Small intestine (tissue), 7 donors: ENCODE measurements around the gene SLC37A3. TPM values are rescaled to one million over a fixed set of nuclear protein-coding genes. Genes with fewer than 3 reads are reported as not detected.

ENCODE experiments used
- DNase-seq, 2 donors: peaks; one replicate each; pipeline versions ENCODE4 v3.0.0 to v3.0.0-alpha.2; 2013
- FAIRE-seq: peaks from 2 replicates; lab custom pipeline; 2012; peaks lifted over from hg19 to GRCh38; lab: Jason Lieb, UNC
- H3K27ac ChIP-seq, 3 donors: one replicate each; pipeline ENCODE4 v1.5.1; 2013; ENCODE audit warnings: low read length in 2 of 3, mild to moderate bottlenecking in 2 of 3, control low read depth in 1 of 3, inconsistent platforms in 1 of 3, low read depth in 1 of 3, moderate library complexity in 1 of 3
- H3K27me3 ChIP-seq, 3 donors: one replicate each; pipeline ENCODE4 v1.6.1; 2013; ENCODE audit warnings: low read length in 3 of 3, inconsistent platforms in 1 of 3; ENCODE audit not compliant: control insufficient read depth in 3 of 3, insufficient read depth in 3 of 3
- H3K36me3 ChIP-seq, 3 donors: one replicate each; pipeline ENCODE4 v1.6.1; 2013; ENCODE audit warnings: low read length in 3 of 3, inconsistent platforms in 1 of 3, low read depth in 1 of 3, mild to moderate bottlenecking in 1 of 3, moderate library complexity in 1 of 3; ENCODE audit not compliant: control insufficient read depth in 3 of 3, insufficient read depth in 2 of 3
- H3K4me1 ChIP-seq, 3 donors: one replicate each; pipeline ENCODE4 v1.6.1; 2013; ENCODE audit warnings: low read length in 2 of 3, inconsistent platforms in 1 of 3, low read depth in 1 of 3, mild to moderate bottlenecking in 1 of 3, moderate library complexity in 1 of 3; ENCODE audit not compliant: control insufficient read depth in 3 of 3, insufficient read depth in 2 of 3
- H3K4me3 ChIP-seq, 3 donors: one replicate each; pipeline ENCODE4 v1.5.1; 2013; ENCODE audit warnings: low read length in 3 of 3, control low read depth in 1 of 3, inconsistent platforms in 1 of 3, low read depth in 1 of 3, mild to moderate bottlenecking in 1 of 3, moderate library complexity in 1 of 3
- H3K9me3 ChIP-seq, 2 donors: one replicate each; pipeline ENCODE4 v1.6.1; 2013; ENCODE audit warnings: low read depth in 1 of 2, low read length in 1 of 2; ENCODE audit not compliant: control insufficient read depth in 2 of 2, insufficient read depth in 1 of 2
- whole genome bisulfite sequencing, 3 donors: extraction: QIAGEN DNeasy Blood & Tissue Kit; methylation state at CpG; one replicate each; pipeline ENCODE4 v1.1.7; 2013; 5-methylcytosine and 5-hydroxymethylcytosine counted together
- polyA plus RNA-seq, 4 donors: library from polyadenylated mRNA; stranded (reverse) in 3 of 4; unstranded in 1 of 4; fragments of 200-250 nt in 3 of 4; fragments of 120-200 nt in 1 of 4; gene quantifications; one replicate each; pipeline versions ENCODE4 v1.2.1 to v1.2.3, GENCODE V29; 2013
- donor health status: healthy with polysubstance abuse.
- donor health status: control.
- donor health status: control.
- donor health status: Bipolar disorder and iron deficiency.
- donor health status: healthy.

SLC37A3 gene
- polyA plus RNA-seq, 4 donors = 14.1 to 31.9 (median 17.8) TPM

- no peak for DNase-seq
- WGBS, 3 donors = 93 to 97% (median 93%) methylated on average over 31 of the region's 31 CpGs
- Histone ChIP-seq H3K4me1 (no peaks in the 10 kb centered on the region), H3K27me3 (no peaks in the 10 kb centered on the region), H3K36me3 (no peaks in the 10 kb centered on the region), H3K27ac (no peak overlapping the region), H3K9me3 (no peaks in the 10 kb centered on the region), H3K4me3 (no peak overlapping the region)
- no peak for FAIRE-seq
Measured at GRCh38 chr7:140292438-140292837, 105.9 kb downstream of the SLC37A3 start.

GRCh38 chr7:140289804-140290203 is 108.5 kb downstream of the SLC37A3 start:
- Histone ChIP-seq H3K4me3 (no peak overlapping the region), H3K27me3 (no peaks in the 10 kb centered on the region), H3K27ac (no peak overlapping the region), H3K36me3 (no peaks in the 10 kb centered on the region), H3K4me1 (peaks cover 0 to 10% (median 0%) of the 10 kb centered on the region in 3 donors), H3K9me3 (no peaks in the 10 kb centered on the region)
- 65 to 85% (median 78%) methylated on average over 6 of the region's 6 CpGs for WGBS, 3 donors
- DNase-seq (no peak), FAIRE-seq (no peak)

GRCh38 chr7:140287988-140288387 is 110.3 kb downstream of the SLC37A3 start:
- no peaks in the 10 kb centered on the region for H3K27me3 ChIP-seq
- peaks cover 0 to 6% of the 10 kb centered on the region in 2 donors for H3K9me3 ChIP-seq
- H3K4me1 ChIP-seq = peaks cover 0 to 10% (median 0%) of the 10 kb centered on the region in 3 donors
- no peak overlapping the region for H3K27ac ChIP-seq
- DNase-seq (no peak), FAIRE-seq (no peak)
- no peaks in the 10 kb centered on the region for H3K36me3 ChIP-seq
- no peak overlapping the region for H3K4me3 ChIP-seq
- WGBS, 3 donors = 91 to 93% (median 92%) methylated on average over 3 of the region's 3 CpGs

GRCh38 chr7:140285938-140286337 is 112.4 kb downstream of the SLC37A3 start:
- WGBS, 3 donors = 61 to 66% (median 65%) methylated on average over 6 of the region's 6 CpGs
- DNase-seq (peak in 1 of 2 donors; percentile 44), FAIRE-seq (no peak)
- Histone ChIP-seq H3K4me1 (peaks cover 0 to 10% (median 0%) of the 10 kb centered on the region in 3 donors), H3K9me3 (peaks cover 0 to 6% of the 10 kb centered on the region in 2 donors), H3K36me3 (no peaks in the 10 kb centered on the region), H3K27ac (peak overlapping the region in 1 of 3 donors; percentile 40), H3K27me3 (no peaks in the 10 kb centered on the region), H3K4me3 (no peak overlapping the region)

GRCh38 chr7:140284062-140284461 is 114.3 kb downstream of the SLC37A3 start:
- H3K4me3 ChIP-seq = no peak overlapping the region
- FAIRE-seq (no peak), DNase-seq (no peak)
- no peaks in the 10 kb centered on the region for H3K27me3 ChIP-seq
- no peaks in the 10 kb centered on the region for H3K36me3 ChIP-seq
- WGBS, 3 donors = 92 to 100% (median 95%) methylated on average over 1 of the region's 1 CpG
- H3K9me3 ChIP-seq = peaks cover 0 to 6% of the 10 kb centered on the region in 2 donors
- peaks cover 0 to 10% (median 0%) of the 10 kb centered on the region in 3 donors for H3K4me1 ChIP-seq
- H3K27ac ChIP-seq = no peak overlapping the region

Other genes with a start within 250 kb of the SLC37A3 start
- gene KDM7A, start 221.5 kb downstream of the SLC37A3 start, polyA plus RNA-seq = 10 to 100 TPM in 1 of 4 donors, 1 to 10 TPM in 3; 6.2 to 14.1 (median 7.9) TPM
- 1 to 10 TPM in 3 of 4 donors, not detected in 1; 1.6 to 4.9 (median 2.2) TPM for gene RAB19, start 5.5 kb upstream of the SLC37A3 start, polyA plus RNA-seq
- 10 to 100 TPM; 57.7 to 90.4 (median 70.1) TPM for gene MKRN1, start 81.0 kb upstream of the SLC37A3 start, polyA plus RNA-seq
- 1 to 10 TPM in 3 of 4 donors, not detected in 1; 3.0 to 7.0 (median 5.7) TPM for gene DENND2A, start 242.3 kb upstream of the SLC37A3 start, polyA plus RNA-seq